HUES48 (cell line): Measurements from ENCODE around the gene COCH.

Experiments
- H3K27ac ChIP-seq: one replicate; pipeline ENCODE4 v1.7.0; 2013; ENCODE audit warnings: low read depth, low read length, inconsistent platforms
- H3K27me3 ChIP-seq: 2 replicates; pipeline ENCODE4 v1.6.1; 2013; ENCODE audit warnings: mild to moderate bottlenecking, low read length; ENCODE audit not compliant: control insufficient read depth, insufficient read depth
- H3K36me3 ChIP-seq: 2 replicates; pipeline ENCODE4 v1.6.1; 2013; ENCODE audit warnings: low read length; ENCODE audit not compliant: control insufficient read depth, insufficient read depth
- H3K4me1 ChIP-seq: 2 replicates; pipeline ENCODE4 v1.6.1; 2013; ENCODE audit warnings: mild to moderate bottlenecking, low read length; ENCODE audit not compliant: control insufficient read depth, insufficient read depth
- H3K4me3 ChIP-seq: 2 replicates; pipeline ENCODE4 v1.5.1; 2013; ENCODE audit warnings: mild to moderate bottlenecking, low read depth, low read length
- H3K9ac ChIP-seq: 2 replicates; pipeline ENCODE4 v1.6.1; 2013; ENCODE audit warnings: mild to moderate bottlenecking, low read depth, low read length, moderate library complexity
- H3K9me3 ChIP-seq: 2 replicates; pipeline ENCODE4 v1.6.1; 2013; ENCODE audit warnings: low read length; ENCODE audit not compliant: control insufficient read depth, insufficient read depth

COCH gene

DNA sequence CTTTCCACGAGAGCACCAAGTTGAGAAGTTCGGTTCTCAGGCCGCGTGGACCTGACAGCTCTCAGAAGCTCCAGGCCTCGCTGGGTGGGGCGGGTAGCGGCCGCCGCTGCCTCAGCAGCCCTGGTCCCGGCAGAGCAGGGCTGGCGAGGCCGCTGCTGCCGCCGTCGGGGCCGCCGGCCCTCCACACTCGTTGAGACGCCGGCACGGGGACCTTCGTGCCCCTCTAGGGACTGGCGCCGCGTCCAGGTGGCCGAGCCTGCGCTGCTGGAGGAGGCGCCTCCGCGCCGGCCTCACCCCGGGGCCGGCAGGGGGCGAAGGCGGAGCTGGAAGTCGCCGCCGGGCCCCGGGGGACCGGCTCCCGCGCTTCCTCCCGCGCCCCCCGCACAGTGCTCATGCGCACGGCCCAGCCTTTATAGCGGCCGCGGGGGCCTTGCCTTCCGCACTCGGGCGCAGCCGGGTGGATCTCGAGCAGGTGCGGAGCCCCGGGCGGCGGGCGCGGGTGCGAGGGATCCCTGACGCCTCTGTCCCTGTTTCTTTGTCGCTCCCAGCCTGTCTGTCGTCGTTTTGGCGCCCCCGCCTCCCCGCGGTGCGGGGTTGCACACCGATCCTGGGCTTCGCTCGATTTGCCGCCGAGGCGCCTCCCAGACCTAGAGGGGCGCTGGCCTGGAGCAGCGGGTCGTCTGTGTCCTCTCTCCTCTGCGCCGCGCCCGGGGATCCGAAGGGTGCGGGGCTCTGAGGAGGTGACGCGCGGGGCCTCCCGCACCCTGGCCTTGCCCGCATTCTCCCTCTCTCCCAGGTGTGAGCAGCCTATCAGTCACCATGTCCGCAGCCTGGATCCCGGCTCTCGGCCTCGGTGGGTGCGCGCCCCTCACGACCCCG, at the start of gene COCH:
COCH (plus strand) TSS at position 440 of the 879 bp plus-strand sequence; CDS start at position 820, 380 bp downstream.
- H3K9ac ChIP-seq: peak within 1 kb of the TSS; percentile 49
- peaks cover 33% of the 10 kb centered on the region for H3K4me1 ChIP-seq
- H3K9me3 ChIP-seq: no peaks in the 10 kb centered on the region
- H3K27me3 ChIP-seq: peaks cover 45% of the 10 kb centered on the region
- no peak within 1 kb of the TSS for H3K27ac ChIP-seq
- peaks cover 17% of the 10 kb centered on the region for H3K36me3 ChIP-seq
- H3K4me3 ChIP-seq: peak within 1 kb of the TSS; percentile 58

DNA sequence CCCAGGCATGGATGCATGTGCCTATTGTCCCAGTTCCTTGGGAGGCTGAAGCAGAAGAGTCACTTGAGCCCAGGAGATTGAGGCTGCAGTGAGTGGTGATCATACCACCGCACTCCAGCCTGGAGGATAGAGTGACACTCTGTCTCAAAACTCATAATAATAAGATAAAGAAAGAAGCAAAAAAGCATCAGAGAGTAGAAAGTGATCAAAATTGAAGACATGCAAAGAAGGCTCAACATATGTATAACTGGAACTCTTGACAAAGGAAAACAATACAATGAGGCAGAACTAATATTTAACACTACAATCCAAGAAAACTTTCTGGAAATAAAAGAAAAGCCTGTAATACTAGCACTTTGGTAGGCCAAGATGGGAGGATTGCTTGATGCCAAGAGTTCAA, 48.3 kb upstream of the COCH start:
- Histone ChIP-seq H3K36me3 (no peaks in the 10 kb centered on the region), H3K4me1 (no peaks in the 10 kb centered on the region), H3K4me3 (no peak overlapping the region), H3K27ac (no peak overlapping the region), H3K9ac (no peak overlapping the region), H3K27me3 (no peaks in the 10 kb centered on the region), H3K9me3 (no peaks in the 10 kb centered on the region)

DNA sequence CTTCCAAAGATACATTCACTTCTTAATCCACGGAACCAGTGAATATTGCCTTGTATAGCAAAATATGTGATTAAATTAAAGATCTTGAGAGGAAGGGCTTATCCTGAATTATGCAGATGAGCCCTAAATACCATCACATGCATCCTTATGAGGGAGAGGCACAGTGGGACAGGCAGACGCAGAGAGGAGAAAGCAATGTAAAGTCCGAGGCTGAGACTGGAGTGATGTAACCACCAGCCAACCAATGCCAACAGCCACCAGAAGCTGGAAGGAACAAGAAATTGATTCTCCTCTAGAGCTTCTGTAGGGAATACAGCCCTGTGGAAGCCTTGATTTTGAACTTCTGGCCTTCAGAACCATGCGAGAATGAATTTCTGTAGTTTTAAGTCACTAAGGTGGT, 44.5 kb upstream of the COCH start:
- Histone ChIP-seq H3K27me3 (no peaks in the 10 kb centered on the region), H3K9me3 (peaks cover 9% of the 10 kb centered on the region), H3K4me3 (no peak overlapping the region)

DNA sequence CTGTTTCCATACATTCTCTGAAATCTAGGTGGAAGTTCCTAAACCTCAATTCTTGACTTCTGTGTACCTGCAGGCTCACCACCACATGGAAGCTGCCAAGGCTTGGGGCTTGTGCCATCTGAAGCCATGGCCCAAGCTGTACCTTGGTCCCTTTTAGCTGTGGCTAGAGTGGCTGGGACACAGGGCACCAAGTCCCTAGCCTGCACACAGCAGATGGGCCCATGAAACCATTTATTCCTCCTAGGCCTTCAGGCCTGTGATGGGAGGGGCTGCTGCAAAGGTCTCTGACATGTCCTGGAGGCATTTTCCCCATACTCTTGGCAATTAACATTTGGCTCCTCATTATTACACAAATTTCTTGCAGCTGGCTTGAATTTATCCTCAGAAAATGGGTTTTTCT, 40.0 kb upstream of the COCH start:
- H3K4me1 ChIP-seq: no peaks in the 10 kb centered on the region
- no peaks in the 10 kb centered on the region for H3K27me3 ChIP-seq
- H3K36me3 ChIP-seq: no peaks in the 10 kb centered on the region
- no peak overlapping the region for H3K27ac ChIP-seq
- H3K4me3 ChIP-seq: no peak overlapping the region
- no peak overlapping the region for H3K9ac ChIP-seq
- H3K9me3 ChIP-seq: peaks cover 9% of the 10 kb centered on the region

More for the DNA sequence above, 44.5 kb upstream of the COCH start:
- H3K9ac ChIP-seq: no peak overlapping the region
- no peak overlapping the region for H3K27ac ChIP-seq
- no peaks in the 10 kb centered on the region for H3K4me1 ChIP-seq
- no peaks in the 10 kb centered on the region for H3K36me3 ChIP-seq

DNA sequence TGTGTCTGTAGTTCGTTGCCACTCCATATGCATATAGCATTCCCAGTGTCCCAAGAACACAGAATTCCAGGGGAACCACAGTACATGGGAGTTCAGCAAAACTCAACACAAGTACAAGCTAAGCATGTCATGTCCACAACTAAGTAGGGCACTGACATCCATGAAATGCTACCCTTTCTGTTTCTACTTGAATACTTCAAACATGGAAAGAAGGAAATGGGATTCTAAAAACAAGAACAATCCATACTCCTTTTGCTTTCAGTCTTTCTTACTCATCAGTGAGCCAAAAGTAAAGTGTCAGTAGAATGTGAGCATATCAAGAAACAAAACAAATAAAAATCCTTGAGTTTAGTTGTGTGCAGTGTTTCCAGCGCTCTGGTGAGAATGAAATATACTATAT, 36.0 kb upstream of the COCH start:
- Histone ChIP-seq H3K36me3 (no peaks in the 10 kb centered on the region), H3K27ac (no peak overlapping the region), H3K4me3 (no peak overlapping the region), H3K27me3 (no peaks in the 10 kb centered on the region), H3K9ac (no peak overlapping the region), H3K9me3 (peaks cover 7% of the 10 kb centered on the region), H3K4me1 (no peaks in the 10 kb centered on the region)

DNA sequence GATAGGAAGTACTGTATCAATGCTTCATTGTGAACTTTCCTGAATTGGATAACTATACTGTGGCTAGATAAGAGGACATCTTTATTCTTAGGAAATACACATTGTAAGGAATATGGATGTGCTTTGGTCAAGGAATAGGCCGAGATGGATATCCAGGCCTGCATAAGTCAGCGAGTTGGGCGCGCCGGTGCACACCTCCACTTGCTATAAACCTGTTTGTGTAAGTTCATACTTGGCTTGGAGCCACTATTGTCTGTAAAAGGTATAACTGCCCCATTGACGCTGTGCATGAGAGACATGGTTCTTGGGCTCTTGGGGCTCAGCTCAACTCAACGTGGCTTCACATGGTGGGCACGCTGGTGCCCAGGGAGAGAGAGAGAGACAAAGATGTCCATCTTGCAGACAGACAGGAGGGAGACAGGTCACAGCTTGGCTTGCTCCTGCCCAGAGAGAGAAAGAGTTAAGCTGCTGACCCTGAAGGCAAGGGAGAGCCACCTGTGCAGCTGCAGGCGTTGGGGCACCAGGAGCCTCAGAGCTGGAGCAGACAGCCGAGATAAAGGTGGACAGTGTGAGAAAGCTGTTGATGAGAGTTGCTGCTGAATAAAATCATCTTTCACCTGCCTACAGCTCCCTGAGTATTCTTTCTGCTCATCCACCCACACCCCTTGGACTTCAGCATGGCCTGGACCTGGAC, 34.1 kb upstream of the COCH start:
- Histone ChIP-seq H3K9me3 (no peaks in the 10 kb centered on the region), H3K9ac (no peak overlapping the region), H3K27me3 (no peaks in the 10 kb centered on the region), H3K27ac (no peak overlapping the region), H3K4me1 (no peaks in the 10 kb centered on the region), H3K36me3 (no peaks in the 10 kb centered on the region), H3K4me3 (no peak overlapping the region)

GRCh38 chr14:30842431-30842830, 31.9 kb upstream of the COCH start:
- H3K36me3 ChIP-seq: no peaks in the 10 kb centered on the region
- H3K4me1 ChIP-seq: no peaks in the 10 kb centered on the region
- no peaks in the 10 kb centered on the region for H3K9me3 ChIP-seq
- H3K4me3 ChIP-seq: no peak overlapping the region
- no peak overlapping the region for H3K27ac ChIP-seq
- no peak overlapping the region for H3K9ac ChIP-seq
- H3K27me3 ChIP-seq: no peaks in the 10 kb centered on the region

DNA sequence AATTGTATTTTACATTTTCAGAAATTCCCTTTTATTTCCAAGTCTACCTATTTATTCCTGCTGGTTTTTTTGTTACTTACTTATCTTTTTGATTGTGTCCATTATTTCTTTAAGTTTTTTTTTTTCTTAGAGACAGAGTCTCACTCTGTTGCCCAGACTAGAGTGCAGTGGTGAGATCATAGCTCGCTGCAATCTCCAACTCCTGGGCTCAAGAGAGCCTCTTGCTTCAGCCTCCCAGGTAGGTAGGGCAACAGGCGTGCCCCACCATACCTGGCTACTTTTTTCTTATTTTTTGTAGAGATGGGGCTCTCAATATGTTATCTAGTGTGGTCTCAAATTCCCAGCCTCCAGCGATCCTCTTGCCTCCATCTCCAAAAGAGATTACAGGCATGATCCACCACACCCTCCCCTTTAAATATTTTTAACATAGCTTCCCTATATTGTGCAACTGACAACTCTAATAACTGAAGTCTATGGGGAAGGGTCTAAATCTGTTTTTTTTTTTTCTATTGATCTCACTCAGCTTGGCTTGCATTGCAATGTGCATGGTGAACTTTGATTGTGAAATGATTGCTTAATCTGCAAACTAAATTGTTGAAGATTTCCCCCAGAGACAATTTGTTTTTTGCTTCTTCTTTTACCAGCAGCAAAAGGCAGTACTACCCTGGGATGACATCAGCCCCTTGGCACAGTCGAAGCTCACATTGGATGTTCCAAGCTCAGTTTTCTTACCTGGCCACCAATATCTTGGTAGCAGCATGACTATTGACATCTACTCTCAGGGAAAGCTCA, 25.7 kb upstream of the COCH start:
- Histone ChIP-seq H3K4me1 (no peaks in the 10 kb centered on the region), H3K4me3 (no peak overlapping the region), H3K27ac (no peak overlapping the region), H3K9me3 (no peaks in the 10 kb centered on the region), H3K36me3 (no peaks in the 10 kb centered on the region), H3K27me3 (no peaks in the 10 kb centered on the region), H3K9ac (no peak overlapping the region)

GRCh38 chr14:30849354-30849753, 25.0 kb upstream of the COCH start:
- Histone ChIP-seq H3K36me3 (no peaks in the 10 kb centered on the region), H3K4me1 (no peaks in the 10 kb centered on the region), H3K27me3 (no peaks in the 10 kb centered on the region), H3K9me3 (no peaks in the 10 kb centered on the region), H3K4me3 (no peak overlapping the region), H3K9ac (no peak overlapping the region), H3K27ac (no peak overlapping the region)

GRCh38 chr14:30849983-30850382, 24.4 kb upstream of the COCH start:
- no peak overlapping the region for H3K4me3 ChIP-seq
- no peaks in the 10 kb centered on the region for H3K4me1 ChIP-seq
- no peak overlapping the region for H3K9ac ChIP-seq
- no peaks in the 10 kb centered on the region for H3K27me3 ChIP-seq
- H3K27ac ChIP-seq: no peak overlapping the region
- no peaks in the 10 kb centered on the region for H3K9me3 ChIP-seq
- no peaks in the 10 kb centered on the region for H3K36me3 ChIP-seq
